HG03196 (cell line): ENCODE data around the gene HBB.

Source experiments
- ATAC-seq: cut with Tn5 transposase; IDR thresholded peaks from one replicate; pipeline ENCODE4 v1.9.1; 2021; ENCODE audit not compliant: unreplicated experiment

The HBB gene

GRCh38 chr11:5228124-5228523 is 1.3 kb upstream of the HBB start:
- ATAC-seq, result no peak

GRCh38 chr11:5227681-5228080 is 810 bp upstream of the HBB start:
- ATAC-seq, result no peak

GRCh38 chr11:5225480-5225871 is 1.4 kb downstream of the HBB start:
- no peak for ATAC-seq

GRCh38 chr11:5224538-5225479 is 2.1 kb downstream of the HBB start:
- ATAC-seq, result no peak

GRCh38 chr11:5223686-5224085 is 3.2 kb downstream of the HBB start:
- ATAC-seq, result no peak

- ATAC-seq, result no peak
Measured at GRCh38 chr11:5223146-5223545, 3.7 kb downstream of the HBB start.

GRCh38 chr11:5210376-5210885 is 16.4 kb downstream of the HBB start:
- no peak for ATAC-seq

GRCh38 chr11:5204787-5205186 is 22.1 kb downstream of the HBB start:
- no peak for ATAC-seq

GRCh38 chr11:5203366-5203765 is 23.5 kb downstream of the HBB start:
- no peak for ATAC-seq

GRCh38 chr11:5200582-5200981 is 26.3 kb downstream of the HBB start, which contains the start of gene OR51V1:
OR51V1 (minus strand) TSS chr11:5200682; CDS start chr11:5200682, 0 bp downstream.
- no peak for ATAC-seq

GRCh38 chr11:5198285-5198684 is 28.6 kb downstream of the HBB start:
- no peak for ATAC-seq

GRCh38 chr11:5197536-5197935 is 29.3 kb downstream of the HBB start:
- no peak for ATAC-seq

GRCh38 chr11:5196731-5197130 is 30.1 kb downstream of the HBB start:
- ATAC-seq, result no peak

GRCh38 chr11:5196067-5196466 is 30.8 kb downstream of the HBB start:
- ATAC-seq, result no peak

GRCh38 chr11:5192738-5193137 is 34.1 kb downstream of the HBB start:
- no peak for ATAC-seq

GRCh38 chr11:5188201-5188600 is 38.7 kb downstream of the HBB start:
- no peak for ATAC-seq

GRCh38 chr11:5178046-5178837 is 48.6 kb downstream of the HBB start:
- no peak for ATAC-seq
